Measurements from ENCODE around the gene C10orf71.

Gene C10orf71

DNA sequence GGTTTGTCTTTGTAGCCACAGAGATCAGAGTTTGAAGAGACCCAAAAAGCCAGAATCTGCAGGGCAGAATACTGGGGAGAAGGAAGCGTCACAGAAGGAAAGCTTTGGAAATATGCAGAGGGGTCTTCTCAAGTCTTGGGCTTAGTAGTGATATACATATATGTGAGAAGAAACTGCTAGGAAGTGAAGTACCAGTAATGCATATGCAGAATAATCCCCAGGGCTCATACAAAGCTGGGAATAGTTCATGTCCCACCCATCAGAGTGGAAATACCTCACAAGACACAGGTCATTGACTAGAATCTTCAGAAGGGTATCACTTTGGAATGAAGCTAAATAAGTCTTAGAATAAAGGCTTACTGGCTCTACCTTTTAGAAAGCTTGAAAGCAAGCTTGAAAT, 39.6 kb downstream of the C10orf71 start:
- no peak for DNase-seq (ENCODE audit: low read depth)

DNA sequence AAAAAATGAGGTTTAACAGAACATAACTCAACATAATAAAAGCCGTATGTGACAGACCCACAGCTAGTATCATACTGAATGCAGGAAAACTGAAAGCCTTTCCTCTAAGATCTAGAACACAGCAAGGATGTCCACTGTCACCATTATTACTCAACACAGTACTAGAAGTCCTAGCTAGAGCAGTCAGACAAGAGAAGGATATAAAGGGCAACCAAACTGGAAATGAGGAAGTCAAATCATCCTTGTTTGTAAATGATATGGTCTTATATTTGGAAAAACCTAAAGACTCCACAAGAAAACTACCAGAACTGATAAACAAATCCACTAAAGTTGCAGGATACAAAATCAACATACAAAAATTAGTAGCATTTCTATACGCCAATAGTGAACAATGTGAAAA, 45.9 kb downstream of the C10orf71 start:
- no peak for DNase-seq (ENCODE audit: low read depth)

DNA sequence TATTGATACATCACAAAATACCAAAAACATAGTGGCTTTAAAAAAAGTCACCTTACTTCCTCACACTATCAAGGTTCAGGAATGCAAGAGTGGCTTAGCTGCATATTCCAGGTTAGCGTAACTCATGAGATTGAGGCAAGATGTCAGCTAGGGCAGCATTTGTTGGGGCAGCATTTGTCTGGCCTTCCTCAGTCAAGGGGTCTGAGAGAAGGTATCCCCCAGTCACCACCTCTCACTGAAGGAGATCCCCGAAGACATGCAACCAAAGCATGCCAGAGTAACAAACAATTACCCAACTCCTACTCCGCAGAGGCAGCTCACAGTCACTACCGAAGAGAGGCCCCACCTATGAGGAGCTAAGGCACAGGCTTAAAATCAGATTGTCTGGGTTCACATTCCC, 48.4 kb downstream of the C10orf71 start:
- no peak for DNase-seq (ENCODE audit: low read depth)

DNA sequence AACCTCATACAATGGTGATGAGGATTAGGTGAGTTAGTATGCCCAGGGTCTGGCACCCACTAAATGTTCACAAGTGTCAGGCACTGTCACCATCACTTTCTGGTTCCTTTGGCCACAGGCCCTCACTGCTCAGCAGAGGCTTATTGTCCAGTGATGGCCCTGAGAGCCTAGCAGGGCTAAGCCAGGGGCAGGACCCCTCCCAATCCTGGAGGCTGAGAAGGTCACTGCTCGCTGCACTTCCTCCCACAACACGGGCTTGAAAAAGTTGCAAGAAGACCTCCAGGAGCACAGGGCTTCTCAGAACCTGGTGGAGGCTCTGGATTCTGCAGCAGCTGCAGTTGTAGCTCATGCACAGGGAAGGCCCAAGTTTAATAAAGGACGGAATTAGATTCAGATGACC, 48.9 kb downstream of the C10orf71 start:
- DNase-seq (ENCODE audit: low read depth), result no peak

DNA sequence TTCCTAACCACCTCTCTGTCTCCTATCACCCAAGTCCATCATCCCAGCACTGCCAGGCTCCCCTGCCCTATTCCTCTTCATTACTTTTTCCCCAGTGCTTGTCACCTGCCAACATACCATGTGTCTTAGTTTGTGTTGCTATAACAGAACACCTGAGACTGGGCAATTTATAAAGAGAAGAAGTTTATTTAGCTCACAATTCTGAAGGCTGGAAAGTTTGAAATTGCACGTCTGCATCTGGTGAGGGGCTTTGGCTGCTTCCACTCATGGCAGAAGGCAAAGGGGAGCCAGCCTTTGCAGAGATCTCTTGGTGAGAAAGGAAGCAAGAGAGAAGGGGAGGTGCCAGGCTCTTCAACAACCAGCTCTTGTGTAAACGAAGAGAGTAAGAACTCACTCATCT, 49.6 kb downstream of the C10orf71 start:
- no peak for DNase-seq (ENCODE audit: low read depth)

DNA sequence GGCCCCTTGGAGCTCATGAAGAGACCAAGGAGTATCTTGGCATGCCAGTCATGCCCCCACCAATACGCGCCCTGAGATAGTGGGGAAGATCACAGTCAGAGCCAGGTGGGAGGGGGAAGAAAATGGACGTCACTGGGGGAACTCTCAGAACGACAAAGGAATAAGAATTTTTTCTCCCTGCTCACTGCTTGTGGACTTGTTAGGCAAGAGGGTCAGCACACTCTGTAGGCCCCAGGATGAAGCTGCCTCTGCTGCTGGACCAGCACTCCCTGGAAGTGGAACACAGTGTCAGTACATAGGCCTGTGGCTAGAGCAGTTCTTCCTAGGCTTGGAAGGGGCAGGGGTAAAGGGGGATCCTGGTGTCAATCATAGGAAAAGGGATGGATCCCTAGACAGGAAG, 50.4 kb downstream of the C10orf71 start:
- no peak for DNase-seq (ENCODE audit: low read depth)

DNA sequence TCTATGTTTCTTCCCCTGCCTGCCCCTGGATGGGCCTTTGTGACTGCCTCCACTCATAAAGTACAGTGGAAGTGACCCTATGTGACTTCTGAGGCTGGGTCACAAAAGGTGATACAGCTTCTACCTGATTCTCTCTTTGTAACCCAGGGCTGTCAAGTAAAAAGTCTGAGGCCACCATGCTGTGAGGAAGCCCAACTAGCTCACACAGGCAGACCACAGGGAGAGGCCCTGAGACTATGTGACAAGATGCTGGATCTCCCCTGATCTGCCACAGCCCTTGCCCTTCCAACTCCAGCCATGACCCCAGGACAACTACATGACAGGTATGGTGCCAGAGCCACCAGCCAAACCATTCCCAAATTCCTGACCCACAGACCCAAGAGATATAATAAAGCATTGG, 51.2 kb downstream of the C10orf71 start:
- DNase-seq (ENCODE audit: low read depth), result no peak

DNA sequence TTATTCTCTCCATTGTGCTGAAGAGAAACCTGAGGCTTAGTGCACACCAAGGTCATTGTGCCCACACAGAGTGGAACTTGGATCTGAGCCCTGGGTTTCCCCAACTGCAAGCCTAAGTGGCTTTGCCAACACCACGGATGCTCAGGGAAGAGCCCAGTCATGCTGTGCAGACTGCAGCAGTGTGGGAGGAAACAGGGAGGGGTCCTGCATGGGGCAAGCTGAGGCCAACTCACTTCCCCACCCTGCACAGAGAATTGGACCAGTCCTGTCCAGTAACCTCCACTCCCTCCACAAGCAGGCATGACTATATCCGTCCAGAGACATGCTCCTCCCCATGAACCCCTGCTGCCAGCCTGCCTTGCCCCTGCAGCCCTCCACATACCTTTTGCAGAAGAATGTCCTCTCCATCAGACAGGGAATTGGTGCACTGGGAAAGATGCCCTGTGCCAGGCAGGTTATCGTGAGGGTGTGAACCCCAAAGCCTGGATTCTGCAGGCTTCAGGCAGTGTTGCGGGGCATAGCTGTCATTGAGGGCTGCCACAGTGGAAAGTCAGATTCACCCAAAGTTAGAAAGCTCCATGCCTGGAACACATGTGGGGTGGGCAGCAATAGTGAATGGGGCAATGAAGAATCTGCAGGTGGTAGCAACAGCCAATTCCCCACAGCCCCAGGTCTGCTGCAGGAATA, 52.0 kb downstream of the C10orf71 start:
- DNase-seq (ENCODE audit: low read depth), result no peak

DNA sequence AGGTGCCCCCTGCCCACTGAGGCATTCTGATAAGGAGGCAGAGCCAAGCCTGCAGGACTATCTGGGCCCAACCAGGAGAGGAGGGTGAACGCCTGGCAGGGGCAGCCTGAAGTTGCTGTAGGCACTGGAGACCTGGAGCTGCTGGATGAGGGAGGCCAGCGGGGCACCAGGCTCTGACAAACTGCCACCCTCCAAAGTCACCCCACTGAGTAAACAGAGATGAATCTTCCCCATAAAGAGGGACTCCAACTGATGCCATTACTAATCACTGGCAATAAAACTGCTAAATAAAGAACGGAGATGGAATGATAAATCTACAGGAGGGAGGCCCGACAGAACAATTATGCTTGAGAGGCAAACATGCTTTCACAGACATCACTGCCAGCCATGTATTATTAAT, 52.7 kb downstream of the C10orf71 start:
- no peak for DNase-seq (ENCODE audit: low read depth)

DNA sequence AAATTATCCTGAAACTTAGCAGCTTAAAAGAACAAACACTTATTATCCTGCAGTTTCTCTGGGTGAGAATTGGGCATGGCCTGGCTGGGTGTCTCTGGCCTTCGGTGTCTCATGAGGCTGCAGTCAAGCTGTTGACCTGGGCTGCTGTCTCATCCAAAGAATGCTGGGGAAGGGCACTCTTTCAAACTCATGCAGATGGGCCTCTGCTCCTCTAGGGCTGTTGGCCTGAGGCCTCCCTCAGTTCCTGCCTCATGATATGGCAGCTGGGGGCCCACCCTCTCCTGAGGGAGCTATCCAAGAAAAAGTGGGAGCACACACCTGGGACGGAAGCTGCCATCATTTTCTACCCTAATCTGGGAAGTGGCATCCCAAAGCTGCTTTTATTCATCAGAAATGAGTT, 53.4 kb downstream of the C10orf71 start:
- DNase-seq (ENCODE audit: low read depth), result no peak

DNA sequence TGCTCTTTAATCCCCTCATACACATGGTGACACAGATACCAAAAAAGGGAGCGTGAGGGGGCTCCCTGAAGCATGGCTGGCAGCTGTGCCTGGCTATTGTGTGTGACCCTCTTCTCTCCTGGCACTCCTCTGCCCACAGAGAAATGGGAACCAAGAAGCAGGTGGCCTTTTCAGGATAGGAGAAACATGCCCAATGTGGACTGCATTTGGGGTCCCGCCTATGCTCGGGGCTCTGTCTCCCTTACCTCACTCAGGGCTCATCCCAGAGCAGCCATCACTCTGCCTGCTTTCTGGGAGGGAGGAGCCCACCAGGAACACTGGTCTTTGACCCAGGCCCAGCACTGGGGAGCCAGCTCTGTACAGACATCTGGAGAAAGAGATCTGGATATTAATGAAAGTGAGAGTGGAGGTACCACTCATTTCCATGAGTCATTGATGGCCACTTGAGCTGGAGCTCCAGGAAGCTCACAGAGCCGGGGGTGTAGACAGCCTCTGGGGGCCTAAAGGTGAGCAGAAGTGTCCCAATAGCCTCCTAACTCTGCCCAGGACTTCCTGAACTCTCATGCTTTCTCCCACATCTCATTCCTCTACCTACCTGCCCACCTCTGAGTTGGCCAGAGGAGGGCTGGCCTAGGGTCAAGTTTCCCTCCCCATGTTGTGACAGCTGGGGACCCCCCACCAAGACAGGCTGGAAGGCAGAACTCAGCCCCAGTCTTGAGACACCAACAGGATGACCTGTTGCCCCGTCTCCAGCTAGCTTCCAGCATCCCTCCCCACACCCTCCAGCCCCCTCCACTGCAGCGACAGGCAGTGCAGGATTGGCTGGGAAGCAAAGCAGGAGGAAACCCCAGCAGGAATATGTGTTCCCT, 54.3 kb downstream of the C10orf71 start:
- no peak for DNase-seq (ENCODE audit: low read depth)

DNA sequence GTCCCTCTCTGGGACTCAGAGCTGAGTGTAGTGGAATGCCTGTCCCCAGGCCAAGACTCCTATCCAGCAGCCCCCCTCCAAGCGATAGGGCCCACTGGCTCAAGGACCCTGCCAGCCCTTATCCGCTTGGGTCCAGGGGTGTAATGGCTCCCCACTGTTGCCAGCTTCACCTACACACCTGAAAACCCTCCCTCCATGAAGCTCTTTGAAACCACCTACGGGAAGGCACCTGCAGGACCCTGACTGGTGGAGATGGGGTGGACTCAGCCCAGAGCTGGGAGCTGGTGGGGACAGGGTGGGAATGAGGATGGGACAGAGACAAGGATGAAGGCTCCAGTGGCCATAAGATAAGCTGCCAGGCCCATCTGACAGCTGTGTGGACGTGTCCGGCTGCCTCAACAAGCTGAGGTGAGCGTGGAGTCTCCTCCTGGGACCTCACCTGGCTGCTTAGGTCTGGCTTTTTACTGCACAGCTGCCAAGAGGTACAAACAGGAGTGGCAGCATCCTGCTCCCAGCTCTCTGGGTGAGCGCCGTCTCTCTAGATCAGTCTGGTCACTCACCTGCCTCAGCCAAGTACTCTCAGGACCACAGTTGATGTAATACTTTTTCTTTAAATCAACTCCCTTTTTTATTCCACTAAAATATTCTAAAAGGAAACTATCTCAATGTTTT, 55.1 kb downstream of the C10orf71 start:
- DNase-seq (ENCODE audit: low read depth), result no peak

DNA sequence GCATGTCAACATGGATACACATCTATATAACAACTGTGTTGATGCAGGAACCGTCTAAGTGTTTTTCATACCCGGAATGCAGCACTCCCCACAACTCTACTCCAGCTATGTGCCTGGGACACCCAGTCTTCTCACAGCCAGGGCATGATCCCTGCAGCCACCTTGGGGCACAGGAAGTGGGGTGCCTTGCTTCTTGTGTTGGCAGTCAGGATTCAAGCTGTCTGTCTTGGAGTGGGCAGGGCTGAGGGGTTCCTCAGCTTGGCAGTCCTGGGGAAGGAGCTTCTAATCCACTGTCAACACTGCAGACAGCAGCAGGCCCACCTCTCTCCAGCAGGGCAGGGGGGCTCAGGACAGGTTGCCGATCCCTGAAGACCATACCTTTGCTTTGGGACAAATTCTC, 55.6 kb downstream of the C10orf71 start:
- DNase-seq (ENCODE audit: low read depth), result no peak

DNA sequence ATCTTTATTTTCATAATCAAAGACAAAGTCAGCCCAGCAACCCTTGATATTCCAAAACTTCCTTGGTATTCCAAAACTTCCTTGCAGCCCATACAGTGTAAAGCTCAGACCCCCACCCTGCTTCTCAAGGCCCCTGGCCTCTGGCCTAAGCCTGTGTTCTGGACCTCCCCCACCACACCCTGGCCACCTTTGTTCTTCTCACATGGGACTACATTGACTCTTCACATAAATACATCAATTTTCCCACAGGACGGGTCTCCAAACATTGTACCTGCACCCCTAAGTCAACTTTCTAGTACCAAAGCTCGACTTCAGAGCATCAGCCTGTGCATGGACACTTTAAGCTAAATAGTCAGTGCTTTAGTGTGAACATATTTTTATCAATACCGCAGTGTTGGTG, 56.3 kb downstream of the C10orf71 start:
- DNase-seq (ENCODE audit: low read depth), result no peak

DNA sequence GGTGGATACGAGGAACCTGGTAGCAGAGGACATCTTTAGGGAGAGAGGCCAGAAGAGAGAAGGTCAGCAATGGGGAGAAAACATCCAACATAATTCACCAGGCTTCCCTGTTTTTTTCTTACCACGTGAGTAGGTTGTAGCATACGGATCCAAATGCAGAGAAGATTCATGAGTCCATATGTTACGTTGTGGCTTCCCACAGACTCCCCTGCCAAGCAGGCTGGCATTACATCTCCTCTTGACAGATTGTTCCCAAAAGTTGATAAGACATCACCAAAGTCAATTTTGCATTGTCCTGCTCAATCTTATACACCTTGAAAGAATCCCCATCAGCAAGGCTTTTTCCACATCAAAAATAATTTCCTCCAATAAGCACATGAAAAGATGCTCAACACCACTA, 57.2 kb downstream of the C10orf71 start:
- no peak for DNase-seq (ENCODE audit: low read depth)

DNA sequence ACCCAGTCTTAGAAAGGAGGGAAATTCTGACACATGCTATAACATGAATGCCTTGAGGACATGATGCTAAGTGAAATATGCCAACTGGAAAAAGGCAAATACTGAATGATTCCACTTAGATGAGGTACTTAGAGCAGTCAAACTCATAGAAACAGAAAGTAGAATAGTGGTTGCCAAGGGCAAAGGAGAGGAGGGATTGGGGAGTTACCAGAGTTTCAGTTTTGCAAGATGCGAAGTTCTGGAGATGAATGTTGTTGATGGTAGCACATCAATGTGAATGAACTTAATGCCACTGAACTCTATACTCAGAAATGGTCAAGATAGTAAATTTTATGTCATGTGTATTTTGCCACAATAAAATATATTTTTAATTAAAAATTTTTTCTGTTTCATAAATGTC, 58.0 kb downstream of the C10orf71 start:
- DNase-seq (ENCODE audit: low read depth), result no peak

DNA sequence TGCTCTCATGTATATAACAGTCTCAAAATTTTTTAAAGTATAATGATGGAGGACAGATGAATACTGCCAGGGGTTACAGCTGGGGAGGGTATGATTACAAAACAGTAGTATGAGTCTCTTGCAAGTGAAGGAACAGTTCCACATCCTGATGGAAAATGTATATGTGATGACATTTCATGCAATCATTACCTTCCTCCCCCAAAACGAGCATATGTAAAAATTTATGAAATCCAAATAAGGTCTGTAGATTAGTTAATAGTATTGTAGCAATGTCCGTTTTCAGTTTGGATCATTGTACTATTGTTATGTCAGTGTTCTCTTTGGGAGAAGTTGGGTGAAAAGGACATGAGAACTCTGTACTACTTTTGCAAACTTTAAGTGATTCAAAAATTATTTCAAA, 58.9 kb downstream of the C10orf71 start:
- no peak for DNase-seq (ENCODE audit: low read depth)

DNA sequence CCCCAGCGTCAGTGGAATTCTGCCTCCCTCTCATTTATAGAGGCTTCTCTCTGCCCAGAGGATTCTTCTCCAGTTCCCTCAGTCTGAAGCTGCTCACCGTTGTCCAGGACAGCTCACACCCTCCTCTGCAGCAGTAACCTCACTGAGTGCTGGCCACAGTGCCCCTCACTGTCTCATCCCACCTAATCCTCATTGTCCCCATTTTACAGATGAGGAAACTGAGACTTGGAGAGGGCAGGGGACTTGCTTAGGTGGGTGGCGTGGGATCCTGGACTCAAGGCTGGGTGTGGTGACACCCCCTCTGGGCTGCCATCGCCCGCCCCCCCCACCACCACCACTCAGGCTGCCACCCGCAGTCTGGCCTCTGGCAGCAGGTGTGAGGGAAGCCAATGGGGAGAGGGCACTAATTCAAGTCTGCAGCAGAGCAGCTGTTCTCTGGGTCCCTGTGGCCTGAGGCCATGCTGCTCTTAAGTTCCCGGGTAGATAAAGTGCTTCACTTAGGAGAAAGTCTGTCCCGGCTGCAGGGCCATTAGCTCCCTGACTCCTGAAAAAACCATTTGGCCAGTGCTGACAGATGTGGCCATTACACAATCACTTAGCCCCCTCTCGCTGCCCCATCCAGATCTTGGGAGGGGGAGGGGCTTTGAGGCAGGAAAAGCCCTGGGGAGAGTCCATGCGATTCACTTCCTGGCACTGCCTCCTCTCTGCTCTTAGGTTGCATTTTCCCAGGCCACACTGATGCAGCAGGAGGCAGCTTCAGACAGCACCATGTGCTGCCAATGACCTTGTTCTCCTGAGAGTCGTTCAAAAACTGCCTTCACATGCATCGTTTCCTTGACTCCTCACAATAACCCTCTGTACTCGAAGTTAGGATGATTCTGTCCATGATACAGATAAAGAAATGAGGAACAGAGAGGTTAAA, 60.6 kb downstream of the C10orf71 start:
- no peak for DNase-seq (ENCODE audit: low read depth)

DNA sequence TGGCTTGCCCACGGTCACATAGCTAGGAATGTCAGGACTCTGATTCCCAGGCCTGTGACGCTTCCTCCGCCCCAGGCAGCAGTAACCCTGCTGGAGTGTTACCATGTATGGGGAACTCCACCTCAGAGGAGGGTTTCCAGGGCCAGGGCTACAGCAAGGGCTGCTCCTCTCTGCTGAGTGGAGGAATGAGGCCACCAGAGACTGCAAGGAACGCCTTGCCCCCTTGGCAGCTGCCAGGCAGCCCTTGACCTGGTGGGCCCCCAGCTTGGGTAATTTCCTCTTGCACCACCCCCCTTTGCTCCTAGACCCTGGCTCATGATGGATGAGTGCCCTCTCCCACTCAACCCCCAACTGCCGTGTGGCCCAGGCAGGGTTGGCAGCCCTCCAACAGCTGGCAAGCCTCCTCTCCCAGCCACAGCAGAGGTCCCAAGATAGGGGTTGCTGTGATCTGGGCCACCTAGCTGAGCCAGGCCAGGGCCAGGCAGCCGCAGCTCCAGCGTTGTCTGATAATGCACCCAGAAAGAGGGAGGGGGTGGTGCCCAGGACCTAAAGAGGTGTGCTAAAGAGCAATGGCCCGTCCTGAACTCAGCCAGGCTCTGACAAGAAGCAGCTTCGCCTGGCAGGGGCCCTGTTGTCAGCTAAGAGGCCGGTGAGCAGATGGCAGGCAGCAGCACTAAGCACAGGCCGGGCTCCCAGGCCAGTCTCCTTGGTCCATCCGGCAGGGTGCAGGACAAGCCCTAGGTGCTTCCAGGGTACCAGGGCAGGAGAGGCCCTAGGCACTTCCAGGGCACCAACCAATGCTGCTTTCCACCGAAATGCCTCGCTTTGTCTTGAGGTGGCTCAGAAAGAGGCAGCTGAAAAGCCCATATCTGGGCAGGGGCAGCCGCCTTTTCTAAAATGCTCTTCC, 61.6 kb downstream of the C10orf71 start:
- no peak for DNase-seq (ENCODE audit: low read depth)

DNA sequence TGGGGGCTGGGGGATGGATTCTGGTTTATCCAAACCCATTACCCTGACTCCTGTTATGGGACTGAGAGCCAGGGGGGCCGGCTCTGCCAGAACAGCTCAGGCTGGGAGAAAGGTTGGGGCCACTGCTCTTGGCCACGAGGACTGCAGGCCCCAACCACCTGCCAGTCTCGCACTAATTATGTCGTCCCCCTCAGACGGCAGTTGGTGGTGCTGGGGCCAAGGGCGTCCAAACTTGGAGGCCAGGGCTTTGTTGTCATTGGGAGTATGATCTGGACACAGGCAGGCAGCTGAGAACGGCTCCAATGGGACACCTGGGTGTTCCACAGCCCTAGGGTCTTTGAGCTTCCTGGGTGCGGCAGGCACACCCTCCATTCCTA, 62.2 kb downstream of the C10orf71 start:
- DNase-seq (ENCODE audit: low read depth), result no peak
